Glutamatergic neuron (in vitro differentiated cells): ENCODE data around the gene GAB2. TPM values are rescaled to one million over a fixed set of nuclear protein-coding genes. Genes with fewer than 3 reads are reported as not detected.

Experiments used
- DNase-seq: peaks from one replicate; pipeline ENCODE4 v3.0.0; 2022
- H3K27ac Mint-ChIP-seq: one replicate; pipeline ENCODE4 v1.8.0; 2020; ENCODE audit warnings: mild to moderate bottlenecking, mixed read lengths, inconsistent platforms; ENCODE audit not compliant: unreplicated experiment
- H3K27me3 Mint-ChIP-seq: one replicate; pipeline ENCODE4 v1.8.0; 2020; ENCODE audit warnings: mild to moderate bottlenecking, moderate library complexity, mixed read lengths, inconsistent platforms; ENCODE audit not compliant: unreplicated experiment
- H3K36me3 Mint-ChIP-seq: one replicate; pipeline ENCODE4 v1.8.0; 2020; ENCODE audit warnings: mild to moderate bottlenecking, mixed read lengths, inconsistent platforms; ENCODE audit not compliant: unreplicated experiment
- H3K4me1 Mint-ChIP-seq: one replicate; pipeline ENCODE4 v1.8.0; 2020; ENCODE audit warnings: mild to moderate bottlenecking, low read depth, mixed read lengths, inconsistent platforms; ENCODE audit not compliant: unreplicated experiment
- H3K4me3 Mint-ChIP-seq: one replicate; pipeline ENCODE4 v1.8.0; 2020; ENCODE audit warnings: mild to moderate bottlenecking, mixed read lengths, inconsistent platforms; ENCODE audit not compliant: unreplicated experiment
- H3K9me3 Mint-ChIP-seq: one replicate; pipeline ENCODE4 v1.8.0; 2020; ENCODE audit warnings: mild to moderate bottlenecking, moderate library complexity, mixed read lengths, inconsistent platforms; ENCODE audit not compliant: unreplicated experiment
- total RNA-seq: library from RNA; stranded (reverse); fragmentation: NEBNext Ultra II Directional; extraction: Animal tissue kit (Norgen Biotek cat#: 25700); gene quantifications from one replicate; pipeline ENCODE4 v1.2.1, GENCODE V29; 2021; ENCODE audit not compliant: unreplicated experiment
- TF ChIP-seq, protein P1 (sequence below): fragments of 200-600 bp; sonication (generic); IDR thresholded peaks from one replicate; pipeline ENCODE4 v1.5.0; 2021; ENCODE audit not compliant: partially characterized antibody, unreplicated experiment

Gene GAB2
- total RNA-seq, 1 donor from 2014 or later: 87.9 TPM

DNA sequence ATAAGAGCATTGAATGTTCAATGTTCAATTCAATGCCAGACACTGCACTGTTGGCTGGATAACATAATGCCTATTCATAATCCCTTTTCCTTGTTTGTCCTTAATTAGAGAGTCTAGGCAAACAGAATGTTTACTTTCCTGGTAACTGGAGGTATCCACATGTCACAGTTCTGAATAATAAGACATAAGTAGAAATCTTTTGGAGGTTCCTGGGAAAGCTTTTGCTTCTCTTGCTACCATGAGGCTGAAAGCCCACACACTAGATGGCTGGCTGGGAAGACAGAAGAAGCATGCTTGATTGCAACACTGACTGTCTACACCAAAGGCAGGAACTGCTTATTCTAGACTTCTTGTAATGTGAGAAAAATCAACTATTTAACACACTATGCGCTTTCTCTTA, 79.5 kb downstream of the GAB2 start:
- Mint-ChIP-seq H3K36me3 (peaks cover 7% of the 10 kb centered on the region), H3K9me3 (peaks cover 5% of the 10 kb centered on the region), H3K4me1 (no peaks in the 10 kb centered on the region), H3K4me3 (no peak overlapping the region), H3K27me3 (no peaks in the 10 kb centered on the region), H3K27ac (no peak overlapping the region)
- TF ChIP-seq, protein P1, sequence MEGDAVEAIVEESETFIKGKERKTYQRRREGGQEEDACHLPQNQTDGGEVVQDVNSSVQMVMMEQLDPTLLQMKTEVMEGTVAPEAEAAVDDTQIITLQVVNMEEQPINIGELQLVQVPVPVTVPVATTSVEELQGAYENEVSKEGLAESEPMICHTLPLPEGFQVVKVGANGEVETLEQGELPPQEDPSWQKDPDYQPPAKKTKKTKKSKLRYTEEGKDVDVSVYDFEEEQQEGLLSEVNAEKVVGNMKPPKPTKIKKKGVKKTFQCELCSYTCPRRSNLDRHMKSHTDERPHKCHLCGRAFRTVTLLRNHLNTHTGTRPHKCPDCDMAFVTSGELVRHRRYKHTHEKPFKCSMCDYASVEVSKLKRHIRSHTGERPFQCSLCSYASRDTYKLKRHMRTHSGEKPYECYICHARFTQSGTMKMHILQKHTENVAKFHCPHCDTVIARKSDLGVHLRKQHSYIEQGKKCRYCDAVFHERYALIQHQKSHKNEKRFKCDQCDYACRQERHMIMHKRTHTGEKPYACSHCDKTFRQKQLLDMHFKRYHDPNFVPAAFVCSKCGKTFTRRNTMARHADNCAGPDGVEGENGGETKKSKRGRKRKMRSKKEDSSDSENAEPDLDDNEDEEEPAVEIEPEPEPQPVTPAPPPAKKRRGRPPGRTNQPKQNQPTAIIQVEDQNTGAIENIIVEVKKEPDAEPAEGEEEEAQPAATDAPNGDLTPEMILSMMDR: no peak
- DNase-seq: no peak

DNA sequence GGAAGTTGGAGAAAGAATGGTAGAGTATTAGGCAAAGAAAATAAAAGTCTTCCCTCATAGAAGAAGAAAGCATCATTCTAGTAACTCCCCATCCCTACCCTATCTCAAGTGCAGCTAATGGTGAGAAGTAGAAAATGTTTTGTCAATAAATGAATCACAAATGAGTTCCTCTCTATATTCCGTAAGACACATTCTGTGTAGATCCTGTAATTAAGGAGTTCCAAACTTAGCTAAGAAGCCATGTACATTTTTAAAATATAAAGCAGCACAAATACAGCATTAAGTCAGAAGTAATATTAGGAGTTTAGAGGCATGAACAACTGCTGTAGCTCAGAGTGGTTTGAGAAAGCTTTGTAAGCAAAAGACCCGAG, 80.1 kb downstream of the GAB2 start:
- H3K27ac Mint-ChIP-seq: no peak overlapping the region
- peaks cover 3% of the 10 kb centered on the region for H3K27me3 Mint-ChIP-seq
- peaks cover 7% of the 10 kb centered on the region for H3K36me3 Mint-ChIP-seq
- no peak for DNase-seq
- H3K4me1 Mint-ChIP-seq: no peaks in the 10 kb centered on the region
- TF ChIP-seq, protein P1: no peak
- peaks cover 5% of the 10 kb centered on the region for H3K9me3 Mint-ChIP-seq
- no peak overlapping the region for H3K4me3 Mint-ChIP-seq

DNA sequence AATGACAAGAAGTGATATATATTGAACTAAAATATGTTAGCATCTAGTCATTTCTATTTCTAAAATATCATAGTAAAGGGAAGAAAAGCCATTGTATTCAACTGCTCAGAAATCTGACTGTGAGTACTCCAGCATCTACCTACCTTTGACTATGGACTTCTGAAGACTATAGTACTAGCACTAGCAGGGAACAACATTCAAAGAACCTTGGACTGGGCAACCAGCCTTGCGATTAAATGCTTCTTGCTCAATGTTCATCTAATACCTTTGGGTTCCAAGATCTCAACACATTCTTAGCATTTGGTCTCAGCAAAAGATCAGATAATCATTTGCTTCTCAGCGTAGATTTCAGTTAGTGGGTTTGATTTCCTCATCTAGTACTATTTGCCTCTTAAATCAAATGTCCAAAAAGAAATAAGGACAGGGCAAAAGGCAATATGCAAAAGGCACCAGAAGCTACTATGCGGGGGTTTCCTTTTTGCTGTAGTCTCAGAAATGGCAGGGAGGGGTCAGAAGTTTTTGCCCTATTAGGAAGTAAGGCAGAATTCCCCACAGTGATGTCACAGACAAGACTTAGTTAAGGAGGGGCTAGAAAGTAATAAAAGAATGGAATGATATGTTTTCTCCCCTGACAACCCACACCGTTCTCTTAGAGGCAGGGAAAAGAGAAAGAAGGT, 80.6 kb downstream of the GAB2 start:
- Mint-ChIP-seq H3K27me3 (peaks cover 3% of the 10 kb centered on the region), H3K36me3 (peaks cover 7% of the 10 kb centered on the region), H3K27ac (no peak overlapping the region), H3K9me3 (peaks cover 3% of the 10 kb centered on the region), H3K4me1 (no peaks in the 10 kb centered on the region), H3K4me3 (no peak overlapping the region)
- TF ChIP-seq, protein P1: no peak
- DNase-seq: no peak

DNA sequence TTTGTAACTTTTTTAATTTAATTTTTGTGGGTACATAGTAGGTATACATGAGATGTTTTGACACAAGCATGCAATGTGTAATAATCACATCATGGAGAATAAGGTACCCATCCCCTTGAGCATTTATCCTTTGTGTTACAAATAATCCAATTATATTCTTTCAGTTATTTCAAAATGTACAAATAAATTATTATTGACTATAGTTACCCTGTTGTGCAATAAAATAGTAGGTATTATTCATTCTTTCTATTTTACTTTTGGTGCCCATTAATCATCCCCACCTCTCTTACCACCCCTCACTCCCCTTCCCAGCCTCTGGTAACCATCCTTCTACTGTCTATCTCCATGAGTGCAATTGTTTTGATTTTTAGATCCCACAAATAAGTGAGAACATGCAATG, 83.5 kb downstream of the GAB2 start:
- H3K9me3 Mint-ChIP-seq: peaks cover 3% of the 10 kb centered on the region
- peaks cover 3% of the 10 kb centered on the region for H3K27me3 Mint-ChIP-seq

DNA sequence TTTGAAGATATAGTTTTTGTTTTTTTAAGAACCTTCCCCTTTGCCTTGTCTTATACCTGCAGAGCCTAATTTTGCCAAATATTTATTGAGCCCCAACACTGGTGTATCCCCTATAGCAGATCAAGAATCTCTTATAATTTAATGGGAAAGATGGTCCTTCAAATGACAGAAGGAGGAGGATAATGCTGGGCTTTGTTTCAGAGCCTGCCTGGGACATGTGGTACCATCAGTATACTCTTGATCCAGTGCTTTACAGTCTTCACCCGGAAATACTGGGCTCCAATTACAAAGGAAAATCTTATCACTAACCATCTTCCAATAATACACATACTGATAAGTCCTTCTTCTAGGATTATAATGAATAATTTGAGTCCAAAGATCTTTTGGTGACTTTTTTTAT, 84.7 kb downstream of the GAB2 start:
- Mint-ChIP-seq H3K9me3 (peaks cover 3% of the 10 kb centered on the region), H3K27me3 (peaks cover 3% of the 10 kb centered on the region), H3K36me3 (peaks cover 7% of the 10 kb centered on the region), H3K4me3 (no peak overlapping the region), H3K4me1 (no peaks in the 10 kb centered on the region), H3K27ac (no peak overlapping the region)
- no peak for DNase-seq
- TF ChIP-seq, protein P1: no peak

More for the DNA sequence above, 83.5 kb downstream of the GAB2 start:
- H3K27ac Mint-ChIP-seq: no peak overlapping the region
- H3K4me1 Mint-ChIP-seq: no peaks in the 10 kb centered on the region
- DNase-seq: no peak
- peaks cover 7% of the 10 kb centered on the region for H3K36me3 Mint-ChIP-seq
- no peak overlapping the region for H3K4me3 Mint-ChIP-seq
- TF ChIP-seq, protein P1: no peak
